ENCODE data around the gene MT1E. TPM values are rescaled to one million over a fixed set of nuclear protein-coding genes. Genes with fewer than 3 reads are reported as not detected.
"Not testable (repeated sequence)": the region's sequence is repeated elsewhere in the genome, so short reads cannot be mapped to it uniquely, and the experiment has no call there.

Gene MT1E
- total RNA-seq, 1 donor from 2014 or later, result 158 TPM

- DNase-seq (no peak), ATAC-seq (no peak)
- Histone ChIP-seq H3K9me3 (no peaks in the 10 kb centered on the region), H3K36me3 (no peaks in the 10 kb centered on the region), H3K4me1 (peaks cover 10% of the 10 kb centered on the region), H3K4me3 (peak overlapping the region; percentile 29), H3K27me3 (ENCODE audit: low read depth) (peaks cover 43% of the 10 kb centered on the region), H3K27ac (no peak overlapping the region)
- intact Hi-C loops (cut with DNase I), result no loop called here
- TF ChIP-seq CTCF (IDR thresholded peaks at IDR 0.05), result no peak
These were observed 37.1 kb downstream of the MT1E start for GRCh38 chr16:56662357-56663354.

DNA sequence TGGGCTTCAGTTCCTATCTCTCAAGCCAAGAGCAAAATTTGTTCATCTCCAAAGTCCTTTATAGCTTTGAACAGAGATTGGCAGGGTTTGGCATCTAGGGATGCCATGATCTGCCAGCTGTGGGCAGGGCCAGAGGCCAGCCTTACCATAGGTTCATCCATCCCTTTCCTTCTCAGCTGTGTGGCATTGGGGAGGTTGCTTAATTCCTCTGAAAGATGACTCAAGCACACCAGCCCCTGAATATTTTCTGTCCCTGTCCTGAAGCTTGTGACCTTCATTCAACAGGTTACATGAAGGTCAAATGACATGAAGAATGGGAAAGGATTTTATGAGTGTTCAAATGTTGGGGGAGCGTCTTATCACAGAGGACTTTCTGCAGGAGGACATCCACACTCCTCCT is 38.9 kb downstream of the MT1E start:
- DNase-seq, result no peak
- Histone ChIP-seq H3K4me1 (peaks cover 11% of the 10 kb centered on the region), H3K27ac (no peak overlapping the region), H3K27me3 (ENCODE audit: low read depth) (peaks cover 61% of the 10 kb centered on the region), H3K4me3 (no peak overlapping the region), H3K9me3 (no peaks in the 10 kb centered on the region), H3K36me3 (no peaks in the 10 kb centered on the region)
- TF ChIP-seq CTCF (IDR thresholded peaks at IDR 0.05), result no peak
- intact Hi-C loops (cut with DNase I), result no loop called here
- ATAC-seq, result no peak

DNA sequence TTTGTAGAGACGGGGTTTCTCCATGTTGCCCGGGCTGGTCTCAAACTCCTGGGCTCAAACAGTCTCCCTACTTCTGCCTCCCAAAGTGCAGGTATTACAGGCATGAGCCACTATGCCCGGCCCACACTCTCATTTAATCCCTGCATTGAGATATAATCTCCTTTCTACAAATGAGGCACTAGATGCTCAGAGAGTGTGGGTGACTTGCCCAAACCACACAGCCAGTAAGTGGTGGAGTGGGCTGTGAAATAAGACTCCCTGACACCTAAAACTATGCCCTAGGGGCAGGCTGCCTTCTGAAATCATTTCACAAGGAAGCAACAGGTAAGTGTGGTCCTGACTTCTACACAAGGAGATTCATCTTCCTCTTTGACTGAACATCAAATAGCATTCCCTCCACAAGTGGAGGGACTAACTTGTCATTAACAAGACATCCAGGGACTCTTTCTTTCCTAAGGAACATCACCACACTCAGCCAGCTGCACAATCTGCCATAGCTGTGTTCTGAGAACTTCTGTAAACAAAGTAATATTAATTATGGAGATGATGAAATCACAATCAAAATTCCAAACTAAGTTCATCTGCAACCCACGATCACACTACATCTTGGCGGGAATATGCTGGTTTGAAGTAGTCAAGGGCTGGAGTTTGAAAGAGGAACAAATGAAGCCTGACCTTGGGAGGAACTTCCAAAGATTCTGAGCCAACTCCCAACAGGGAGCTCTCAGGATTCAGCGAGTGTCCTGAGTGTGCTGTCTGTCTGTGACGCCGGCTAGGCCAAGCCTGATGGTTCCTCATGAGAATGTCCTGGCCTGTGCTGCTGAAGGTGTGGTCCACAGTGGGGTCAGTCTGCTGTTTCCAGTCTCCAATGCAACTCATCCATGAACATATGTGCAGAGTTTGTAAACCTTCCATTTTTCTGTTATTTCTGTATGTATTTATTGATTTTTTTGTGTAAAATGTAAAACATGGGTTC is 40.0 kb downstream of the MT1E start:
- Histone ChIP-seq H3K27me3 (ENCODE audit: low read depth) (peaks cover 71% of the 10 kb centered on the region), H3K4me1 (peaks cover 13% of the 10 kb centered on the region)
- intact Hi-C loops (cut with DNase I); H3K27ac ChIP-seq; H3K9me3 ChIP-seq; H3K36me3 ChIP-seq; ATAC-seq; H3K4me3 ChIP-seq; DNase-seq: not testable (repeated sequence)

DNA sequence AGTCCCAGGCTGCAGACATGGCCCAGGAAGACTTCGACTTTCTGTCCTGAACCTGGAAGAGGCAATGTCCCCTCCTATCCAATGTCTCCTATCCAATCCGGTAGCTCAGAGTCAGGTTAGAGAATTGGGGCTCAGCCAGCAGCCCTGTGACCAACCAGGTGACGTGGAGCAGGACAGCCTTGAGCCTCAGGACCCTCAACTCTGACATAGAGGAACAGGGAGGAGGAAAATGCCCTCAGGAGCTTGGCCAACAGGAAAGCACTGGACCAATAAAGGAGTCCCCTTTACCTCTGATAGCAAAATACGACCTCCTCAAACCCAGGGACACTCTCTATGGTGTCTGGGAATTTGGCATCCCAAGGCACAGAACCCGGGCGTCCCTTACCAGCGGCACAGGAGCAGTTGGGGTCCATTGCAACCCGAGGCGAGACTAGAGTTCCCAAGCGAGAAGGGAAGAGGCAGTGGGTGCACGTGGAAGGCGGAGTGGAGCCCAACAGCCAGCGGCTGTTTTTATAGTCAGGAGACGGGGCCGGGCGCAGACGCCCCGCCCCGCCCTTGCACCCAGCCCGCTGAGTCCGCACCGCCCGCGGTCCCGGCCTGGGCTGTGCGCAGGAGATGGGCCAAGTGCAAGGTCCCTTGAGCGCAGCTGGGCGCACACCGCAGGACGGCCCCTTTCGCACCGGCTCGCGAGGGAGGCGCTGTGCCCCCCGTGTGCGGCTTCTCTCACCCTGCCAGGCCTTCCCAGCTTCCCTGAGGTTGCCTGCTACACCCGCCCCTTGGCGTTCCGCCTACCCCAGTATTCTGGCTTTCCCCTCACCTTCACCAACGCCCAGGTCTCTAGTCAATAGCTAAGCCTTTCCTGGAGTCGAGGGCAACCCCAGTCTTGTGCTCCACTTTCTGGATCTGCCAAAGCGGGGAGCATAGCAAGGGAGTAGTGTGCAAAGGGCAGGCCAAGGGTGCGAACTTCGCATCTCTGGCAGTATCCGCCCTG is 42.3 kb downstream of the MT1E start, which contains the start of gene MT1G:
Gene MT1G, minus strand, starts transcription at position 485 of the 991 bp plus-strand sequence. Its CDS starts 72 bp downstream, at position 413.
- DNase-seq (peak; percentile 59), ATAC-seq (peak; percentile 82)
- intact Hi-C loops (cut with DNase I), result no loop called here
- Histone ChIP-seq H3K27me3 (ENCODE audit: low read depth) (peaks cover 74% of the 10 kb centered on the region), H3K4me1 (peaks cover 13% of the 10 kb centered on the region), H3K4me3 (peak within 1 kb of the TSS; percentile 27), H3K9me3 (no peaks in the 10 kb centered on the region), H3K36me3 (no peaks in the 10 kb centered on the region), H3K27ac (no peak within 1 kb of the TSS)
- TF ChIP-seq CTCF (IDR thresholded peaks at IDR 0.05), result no peak

DNA sequence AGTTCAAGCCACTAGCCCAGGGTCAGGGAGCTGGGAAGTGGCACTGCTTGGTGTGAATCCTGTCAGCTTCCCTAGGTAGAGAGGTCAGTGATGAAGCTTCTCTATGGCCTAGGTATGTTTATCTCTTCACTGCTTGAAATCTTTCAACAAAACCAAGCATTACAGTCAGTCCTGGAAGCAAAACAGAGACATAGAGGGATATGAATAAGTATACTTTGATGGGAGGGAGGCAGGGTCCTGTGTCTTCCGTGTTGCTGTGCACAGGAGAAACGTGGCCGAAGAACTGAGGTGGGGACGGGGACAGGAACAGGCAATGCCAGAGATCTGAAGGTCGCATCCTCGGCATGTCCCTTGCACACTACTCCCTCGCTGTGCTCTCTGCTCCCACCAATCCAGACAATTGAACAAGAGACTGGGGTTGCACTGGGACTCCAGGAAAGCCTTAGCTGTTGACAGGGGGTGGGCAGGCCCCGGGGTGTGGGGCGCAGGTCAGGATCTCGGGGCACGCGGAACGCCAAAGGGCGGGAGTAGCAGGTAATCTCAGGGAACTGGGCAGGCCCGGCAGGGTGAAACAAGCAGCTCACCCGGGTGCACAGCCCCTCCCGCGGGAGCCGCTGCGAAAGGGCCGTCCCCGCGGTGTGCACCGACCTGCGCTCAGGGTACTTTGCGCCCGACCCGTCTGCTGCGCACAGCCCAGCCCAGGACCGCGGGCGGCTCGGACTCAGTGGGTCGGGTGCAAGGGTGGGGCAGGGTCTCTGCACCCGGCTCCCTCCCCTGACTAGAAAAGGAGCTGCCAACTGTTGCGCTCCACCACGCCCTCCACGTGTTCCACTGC is 43.6 kb downstream of the MT1E start, which contains the start of gene MT1H:
Gene MT1H, plus strand, starts transcription at position 810 of the 835 bp plus-strand sequence. CDS start 71 bp downstream, outside the sequence.
- Histone ChIP-seq H3K36me3 (no peaks in the 10 kb centered on the region), H3K9me3 (no peaks in the 10 kb centered on the region), H3K4me1 (peaks cover 13% of the 10 kb centered on the region), H3K27me3 (ENCODE audit: low read depth) (peaks cover 66% of the 10 kb centered on the region), H3K27ac (no peak within 1 kb of the TSS), H3K4me3 (no peak within 1 kb of the TSS)
- no peak for TF ChIP-seq CTCF (IDR thresholded peaks at IDR 0.05)
- DNase-seq, result no peak
- peak; percentile 26 to 28 for ATAC-seq
- intact Hi-C loops (cut with DNase I), result no loop called here

Data from lower lobe of right lung (tissue), 2 donors.